ENCODE measurements around the gene KDM3B. TPM values are rescaled to one million over a fixed set of nuclear protein-coding genes. Genes with fewer than 3 reads are reported as not detected.

KDM3B gene
- total and polyA plus RNA-seq, 9 of the 15 experiments (the other 6 are each of a cell fraction or from before 2014, with no cell fraction given), result 13.8 to 62.8 (median 41.9) TPM

DNA sequence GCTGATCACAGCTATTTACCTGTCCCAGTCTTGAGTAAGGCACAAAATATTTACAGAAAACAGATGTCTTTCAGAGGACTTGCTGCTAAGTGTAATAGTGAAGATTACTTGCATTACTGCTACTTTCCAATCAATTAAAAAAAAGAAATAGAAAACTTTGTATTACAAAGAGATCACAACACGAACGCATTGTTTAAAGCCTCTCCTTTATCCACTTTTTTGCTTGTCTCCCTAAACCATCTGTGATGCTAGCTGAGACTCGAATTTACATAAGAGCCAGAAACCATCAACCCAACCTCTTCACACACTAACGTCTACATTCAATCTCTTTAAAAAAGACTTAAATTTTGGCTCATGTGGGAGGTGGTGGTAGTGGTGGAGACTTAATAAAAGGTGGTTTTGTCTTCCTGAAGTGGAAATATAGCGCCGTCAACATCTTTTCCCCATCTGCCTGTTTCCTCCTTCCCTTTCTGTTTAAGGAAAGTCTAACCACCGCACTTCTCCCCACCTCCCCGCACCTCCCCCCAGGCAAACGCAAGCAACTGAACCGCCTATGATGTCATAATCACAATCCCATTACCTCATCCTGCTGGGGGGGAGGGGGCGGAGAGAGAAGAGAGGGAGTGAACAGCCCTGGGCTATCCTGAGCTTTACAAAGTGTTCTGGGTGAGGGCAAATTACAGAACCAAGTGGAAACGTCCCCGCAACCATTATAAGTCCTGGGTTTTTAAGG lies 15.4 kb upstream of the KDM3B start (continued):
- TF ChIP-seq FOXO4 (CRISPR knock-in tag; IDR thresholded peaks at IDR 0.05) (no peak), ZNF134 (CRISPR knock-in tag; conservative IDR thresholded peaks at IDR 0.05) (no peak), ZNF77 (CRISPR knock-in tag; IDR thresholded peaks at IDR 0.05) (no peak), ARID1B (IDR thresholded peaks at IDR 0.05) (peak; percentile 46; the same call in 1 of the 2 replicates), ZNF655 (CRISPR knock-in tag; IDR thresholded peaks at IDR 0.05) (no peak), RBBP5 (IDR thresholded peaks at IDR 0.05; ENCODE audit: borderline replicate concordance, insufficient read depth, low read length, poor library complexity, severe bottlenecking) (peak; percentile 18), NCOA2 (IDR thresholded peaks at IDR 0.05; ENCODE audit: partially characterized antibody in 2 of 2) (no peak), SMARCA4 (IDR thresholded peaks at IDR 0.05) (peak; percentile 49; the same call in 1 of the 2 replicates), SP1 (CRISPR knock-in tag; IDR thresholded peaks at IDR 0.05) (no peak), MTA2 (IDR thresholded peaks at IDR 0.05; ENCODE audit: low read depth) (no peak), NFE2L1 (tag; IDR thresholded peaks at IDR 0.05; ENCODE audit: borderline replicate concordance, low read depth) (no peak), CHD4 (IDR thresholded peaks at IDR 0.05; ENCODE audit: insufficient read depth, insufficient replicate concordance, low read depth, low read length, poor library complexity, severe bottlenecking) (no peak), RAD21 (CRISPR knock-in tag; conservative IDR thresholded peaks at IDR 0.05 in 1 of 2, IDR thresholded peaks at IDR 0.05 in 1 of 2) (0 out of 4 replicates have a peak, but pooled peaks of 1 of the 2 experiments have one; percentile 11), SMARCE1 (IDR thresholded peaks at IDR 0.05) (peak; percentile 49; the same call in 1 of the 2 replicates), MEF2A (IDR thresholded peaks at IDR 0.05; ENCODE audit: control insufficient read depth, low read depth, low read length) (no peak), SUPT5H (IDR thresholded peaks at IDR 0.05) (peak; percentile 69), POLR2H (tag; IDR thresholded peaks at IDR 0.05; ENCODE audit: low read depth) (no peak; the same call in 1 of the 2 replicates), RBFOX2 (IDR thresholded peaks at IDR 0.05; ENCODE audit: low read depth, low read length) (no peak), HDAC8 (tag; IDR thresholded peaks at IDR 0.05) (no peak), GABPB2 (CRISPR knock-in tag; conservative IDR thresholded peaks at IDR 0.05) (no peak), U2AF1 (optimal IDR thresholded peaks at IDR 0.05; ENCODE audit: low read depth, low read length) (no peak), TAL1 (IDR thresholded peaks at IDR 0.05) (peak; percentile 10; the same call in 1 of the 2 replicates), STAG1 (CRISPR knock-in tag; IDR thresholded peaks at IDR 0.05; ENCODE audit: borderline replicate concordance) (no peak), SIN3A (IDR thresholded peaks at IDR 0.05; ENCODE audit: borderline replicate concordance in 2 of 2, control insufficient read depth in 1 of 2, low read depth in 2 of 2, low read length in 2 of 2) (no peak; a peak in 1 of 4 replicates), POLR3G (IDR thresholded peaks at IDR 0.05; ENCODE audit: extremely low read depth, insufficient read length, insufficient replicate concordance) (no peak)
- TF ChIP-seq, protein P1, sequence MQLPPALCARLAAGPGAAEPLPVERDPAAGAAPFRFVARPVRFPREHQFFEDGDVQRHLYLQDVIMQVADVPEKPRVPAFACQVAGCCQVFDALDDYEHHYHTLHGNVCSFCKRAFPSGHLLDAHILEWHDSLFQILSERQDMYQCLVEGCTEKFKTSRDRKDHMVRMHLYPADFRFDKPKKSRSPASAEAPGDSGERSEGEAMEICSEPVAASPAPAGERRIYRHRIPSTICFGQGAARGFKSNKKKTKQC (CRISPR knock-in tag; IDR thresholded peaks at IDR 0.05), result no peak
